AG04450 (cell line): ENCODE results near the gene CHCHD6. TPM values are rescaled to one million over a fixed set of nuclear protein-coding genes. Genes with fewer than 3 reads are reported as not detected.
A peak's percentile ranks its signal among the peaks of the same experiment; 100 is the strongest.
"Not testable (repeated sequence)": the region's sequence is repeated elsewhere in the genome, so short reads cannot be mapped to it uniquely, and the experiment has no call there.

Experiments
- CTCF ChIA-PET: fragments of 300-600, 350-600 bp; formaldehyde crosslinking; extraction: SDS; loops from one replicate; lab custom pipeline; 2022; ENCODE audit warnings: antibody characterized with exemption, inconsistent platforms; lab: Charles Lee
- POLR2A ChIA-PET: fragments of 350-600 bp; formaldehyde crosslinking; extraction: SDS; loops from one replicate; lab custom pipeline; 2021; ENCODE audit warnings: antibody characterized with exemption, inconsistent platforms; lab: Yijun Ruan, JAX
- DNase-seq: peaks from one replicate; pipeline ENCODE4 v3.0.0-alpha.2; 2011; ENCODE audit warnings: low read depth, low spot score
- H3K27ac ChIP-seq: one replicate; pipeline ENCODE4 v1.5.1; 2012; ENCODE audit warnings: low read depth, low read length, control low read depth
- H3K27me3 ChIP-seq: one replicate; pipeline ENCODE4 v1.6.0; 2012; ENCODE audit warnings: low read length; ENCODE audit not compliant: control insufficient read depth, insufficient read depth
- H3K4me3 ChIP-seq: 2 replicates; pipeline ENCODE4 v1.5.1; 2011; ENCODE audit warnings: mild to moderate bottlenecking, low read depth, low read length, control low read depth
- H3K9me3 ChIP-seq: 2 replicates; pipeline ENCODE4 v1.5.1; 2012; ENCODE audit warnings: low read length; ENCODE audit not compliant: control insufficient read depth, insufficient read depth
- CTCF ChIP-seq: IDR thresholded peaks from 2 replicates; pipeline ENCODE4 v1.5.1; 2011; ENCODE audit warnings: low read depth, low read length, control low read depth, inconsistent platforms
- polyA plus RNA-seq: library from polyadenylated mRNA; depleted of rRNA; stranded (reverse); fragments of >200 nt; gene quantifications from 2 replicates; pipeline ENCODE4 v1.2.3, GENCODE V29; 2011

The CHCHD6 gene
- polyA plus RNA-seq, 1 experiment = 14.0 TPM

DNA sequence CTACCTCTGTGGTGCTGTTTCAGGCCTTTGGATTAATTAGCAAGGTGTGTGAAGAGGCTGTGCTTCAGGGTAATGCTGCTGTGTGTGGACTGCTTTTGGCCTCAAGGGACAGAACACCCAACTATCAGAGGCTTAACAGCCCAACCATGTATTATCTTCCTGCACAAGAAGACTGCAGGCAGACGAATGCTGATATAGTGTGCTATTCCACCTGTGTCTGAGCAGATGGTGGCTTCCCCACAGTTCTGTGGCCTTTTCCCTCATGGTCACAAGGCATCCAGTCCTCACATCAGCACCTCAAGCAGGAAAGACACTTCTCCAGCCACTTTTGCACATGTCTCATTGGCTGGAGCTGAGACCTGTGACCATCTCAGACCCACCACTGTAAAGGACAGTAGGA, 76.6 kb downstream of the CHCHD6 start:
- ChIA-PET POLR2A (no interaction called here), CTCF (no interaction called here)
- H3K9me3 ChIP-seq = no peaks in the 10 kb centered on the region
- no peaks in the 10 kb centered on the region for H3K27me3 ChIP-seq
- TF ChIP-seq CTCF = no peak
- no peak overlapping the region for H3K27ac ChIP-seq
- H3K4me3 ChIP-seq = no peak overlapping the region
- no peak for DNase-seq

DNA sequence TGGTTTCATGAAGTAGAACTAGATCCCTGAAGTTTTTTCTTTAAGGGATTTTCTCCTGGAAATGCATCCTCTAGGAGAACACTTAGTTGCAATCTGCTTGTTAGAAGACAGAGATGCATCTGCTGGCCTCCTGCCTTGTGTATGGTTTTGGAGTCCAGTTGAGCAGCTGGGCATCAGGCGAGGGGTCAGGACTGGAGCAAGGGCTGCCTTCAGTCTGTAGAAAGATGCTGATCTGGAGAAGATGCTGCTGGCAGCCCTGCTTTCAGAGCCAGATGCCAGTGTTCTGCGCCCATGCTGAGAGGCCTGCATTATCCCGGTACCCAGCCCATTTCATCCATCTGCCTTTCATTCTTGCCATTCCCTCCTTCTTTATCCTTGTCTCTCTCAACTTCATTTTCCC, 77.4 kb downstream of the CHCHD6 start:
- H3K27me3 ChIP-seq = no peaks in the 10 kb centered on the region
- no peak for TF ChIP-seq CTCF
- ChIA-PET CTCF (no interaction called here), POLR2A (interaction anchor here (0.6 kb wide), 1 partner anchor 8 kb away, joined by 10 read pairs; no protein-coding TSS in a partner anchor)
- no peak for DNase-seq
- H3K9me3 ChIP-seq = no peaks in the 10 kb centered on the region
- H3K4me3 ChIP-seq = no peak overlapping the region
- peak overlapping the region; percentile 95 for H3K27ac ChIP-seq

GRCh38 chr3:126781889-126782491, 78.0 kb downstream of the CHCHD6 start:
- DNase-seq = peak; percentile 55
- no peaks in the 10 kb centered on the region for H3K9me3 ChIP-seq
- TF ChIP-seq CTCF = no peak
- ChIA-PET CTCF (interaction anchor here (1.1 kb wide), 1 partner anchor 30 kb away, joined by 5 read pairs; no protein-coding TSS in a partner anchor), POLR2A (interaction anchor here (0.6 kb wide), 1 partner anchor 8 kb away, joined by 10 read pairs; no protein-coding TSS in a partner anchor)
- peak overlapping the region; percentile 95 for H3K27ac ChIP-seq
- H3K27me3 ChIP-seq = no peaks in the 10 kb centered on the region
- no peak overlapping the region for H3K4me3 ChIP-seq

DNA sequence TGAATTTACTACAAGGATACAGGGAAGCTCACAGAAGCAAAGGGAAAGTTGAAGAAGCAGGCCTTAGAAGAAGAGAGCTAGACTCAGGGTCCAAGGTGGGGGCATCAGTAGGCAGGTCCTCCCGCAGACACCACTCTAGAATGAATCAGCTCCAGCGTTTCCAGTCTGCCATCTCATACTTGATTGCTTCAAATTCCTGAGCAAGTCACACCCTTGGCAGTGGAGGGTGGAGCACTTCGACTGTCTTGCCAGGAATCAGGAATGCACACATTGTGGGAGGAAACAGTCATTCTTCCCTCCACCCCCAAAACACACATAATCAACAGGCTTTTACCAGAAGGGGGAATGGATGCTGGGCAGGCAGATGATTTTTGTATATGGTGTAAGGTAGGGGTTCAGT, 78.5 kb downstream of the CHCHD6 start:
- Histone ChIP-seq H3K27ac (peak overlapping the region; percentile 95), H3K4me3 (no peak overlapping the region), H3K27me3 (no peaks in the 10 kb centered on the region), H3K9me3 (no peaks in the 10 kb centered on the region)
- peak; percentile 48 for DNase-seq
- ChIA-PET CTCF (interaction anchor here (1.1 kb wide), 1 partner anchor 31 kb away, joined by 5 read pairs; no protein-coding TSS in a partner anchor), POLR2A (no interaction called here)
- TF ChIP-seq CTCF = no peak

DNA sequence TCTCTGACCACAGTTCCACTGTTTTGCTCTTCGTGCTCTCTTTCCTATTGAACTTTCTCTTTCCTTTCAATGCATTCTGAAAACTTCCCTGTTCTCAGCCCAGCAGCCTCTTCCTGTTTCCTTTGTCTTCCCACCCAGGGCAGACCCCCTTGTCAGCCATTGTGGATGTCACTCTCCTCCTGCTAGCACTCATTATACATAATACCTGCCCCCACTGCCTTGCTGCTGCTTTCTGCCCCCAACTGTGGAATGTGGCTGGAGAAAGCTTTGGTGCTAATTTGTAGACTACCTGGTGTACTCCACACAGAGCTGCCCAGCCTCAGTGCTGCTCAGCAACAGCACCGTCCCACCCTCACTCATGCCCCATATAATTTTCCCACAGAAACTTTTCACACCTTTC, 80.2 kb downstream of the CHCHD6 start:
- TF ChIP-seq CTCF = no peak
- no peak for DNase-seq
- no peaks in the 10 kb centered on the region for H3K9me3 ChIP-seq
- H3K4me3 ChIP-seq = no peak overlapping the region
- H3K27ac ChIP-seq = no peak overlapping the region
- ChIA-PET CTCF (interaction anchor here (0.8 to 1.2 kb wide), 2 partner anchors 32 to 105 kb away, joined by 4 read pairs; no protein-coding TSS in a partner anchor), POLR2A (no interaction called here)
- no peaks in the 10 kb centered on the region for H3K27me3 ChIP-seq

DNA sequence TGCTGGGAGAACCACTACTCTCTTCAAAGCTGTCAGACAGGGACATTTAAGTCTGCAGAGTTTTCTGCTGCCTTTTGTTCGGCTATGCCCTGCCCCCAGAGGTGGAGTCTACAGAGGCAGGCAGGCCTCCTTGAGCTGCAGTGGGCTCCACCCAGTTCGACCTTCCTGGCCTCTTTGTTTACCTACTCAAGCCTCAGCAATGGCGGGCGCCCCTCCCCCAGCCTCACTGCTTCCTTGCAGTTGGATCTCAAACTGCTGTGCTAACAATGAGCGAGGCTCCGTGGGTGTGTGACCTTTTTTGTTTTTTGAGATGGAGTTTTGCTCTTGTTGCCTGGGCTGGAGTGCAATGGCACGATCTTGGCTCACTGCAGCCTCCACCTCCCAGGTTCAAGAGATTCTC, 87.3 kb downstream of the CHCHD6 start:
- H3K4me3 ChIP-seq, CTCF ChIA-PET, POLR2A ChIA-PET, H3K27me3 ChIP-seq, DNase-seq, H3K27ac ChIP-seq, H3K9me3 ChIP-seq: not testable (repeated sequence)
